ENCODE results near the gene RANBP17. TPM values are rescaled to one million over a fixed set of nuclear protein-coding genes. Genes with fewer than 3 reads are reported as not detected.

Gene RANBP17
- total RNA-seq, 4 donors from 2014 or later, result 0.61 to 9.3 (median 1.9) TPM

GRCh38 chr5:171236651-171237050 lies 374.8 kb downstream of the RANBP17 start:
- no peak for DNase-seq
- TF ChIP-seq CTCF (IDR thresholded peaks at IDR 0.05), result no peak
- no peak for TF ChIP-seq POLR2A (IDR thresholded peaks at IDR 0.05)
- WGBS, 2 donors, result 71 to 75% methylated on average over 1 of the region's 1 CpG
- no peak overlapping the region for H3K27ac ChIP-seq
- H3K27me3 ChIP-seq, result no peaks in the 10 kb centered on the region
- no peak overlapping the region for H3K4me3 ChIP-seq
- no peaks in the 10 kb centered on the region for H3K4me1 ChIP-seq
- no peaks in the 10 kb centered on the region for H3K36me3 ChIP-seq
- intact Hi-C loops (cut with DNase I), result no loop called here
- H3K9me3 ChIP-seq, result no peaks in the 10 kb centered on the region

GRCh38 chr5:171242521-171242920 lies 380.7 kb downstream of the RANBP17 start:
- Histone ChIP-seq H3K27me3 (no peaks in the 10 kb centered on the region), H3K27ac (no peak overlapping the region), H3K9me3 (no peaks in the 10 kb centered on the region), H3K4me1 (no peaks in the 10 kb centered on the region), H3K4me3 (no peak overlapping the region), H3K36me3 (no peaks in the 10 kb centered on the region)
- intact Hi-C loops (cut with DNase I), result no loop called here
- TF ChIP-seq CTCF (IDR thresholded peaks at IDR 0.05), result no peak
- TF ChIP-seq POLR2A (IDR thresholded peaks at IDR 0.05), result no peak
- WGBS, 2 donors, result 61 to 89% methylated on average over 1 of the region's 1 CpG
- DNase-seq, result no peak

- WGBS, 2 donors, result 86 to 90% methylated on average over 2 of the region's 2 CpGs
- no peak for TF ChIP-seq POLR2A (IDR thresholded peaks at IDR 0.05)
- no peak for TF ChIP-seq CTCF (IDR thresholded peaks at IDR 0.05)
- Histone ChIP-seq H3K4me3 (no peak overlapping the region), H3K36me3 (no peaks in the 10 kb centered on the region), H3K27me3 (no peaks in the 10 kb centered on the region), H3K27ac (no peak overlapping the region), H3K9me3 (peaks cover 0 to 19% (median 0%) of the 10 kb centered on the region in 3 donors), H3K4me1 (no peaks in the 10 kb centered on the region)
- DNase-seq, result no peak
- intact Hi-C loops (cut with DNase I), result no loop called here
Measured at GRCh38 chr5:171246231-171246630, 384.4 kb downstream of the RANBP17 start.

GRCh38 chr5:171249460-171249859 lies 387.6 kb downstream of the RANBP17 start:
- TF ChIP-seq POLR2A (IDR thresholded peaks at IDR 0.05) (no peak), CTCF (IDR thresholded peaks at IDR 0.05) (no peak)
- Histone ChIP-seq H3K27me3 (no peaks in the 10 kb centered on the region), H3K36me3 (no peaks in the 10 kb centered on the region), H3K9me3 (peaks cover 0 to 19% (median 0%) of the 10 kb centered on the region in 3 donors), H3K4me3 (no peak overlapping the region), H3K4me1 (no peaks in the 10 kb centered on the region), H3K27ac (no peak overlapping the region)
- intact Hi-C loops (cut with DNase I), result no loop called here
- no peak for DNase-seq

GRCh38 chr5:171250738-171251137 lies 388.9 kb downstream of the RANBP17 start:
- no peak overlapping the region for H3K4me3 ChIP-seq
- no peaks in the 10 kb centered on the region for H3K27me3 ChIP-seq
- no peaks in the 10 kb centered on the region for H3K4me1 ChIP-seq
- TF ChIP-seq CTCF (IDR thresholded peaks at IDR 0.05), result no peak
- TF ChIP-seq POLR2A (IDR thresholded peaks at IDR 0.05), result no peak
- H3K27ac ChIP-seq, result no peak overlapping the region
- no peaks in the 10 kb centered on the region for H3K36me3 ChIP-seq
- H3K9me3 ChIP-seq, result peaks cover 0 to 19% (median 0%) of the 10 kb centered on the region in 3 donors
- intact Hi-C loops (cut with DNase I), result no loop called here
- WGBS, 2 donors, result 90 to 100% methylated on average over 1 of the region's 1 CpG
- DNase-seq, result no peak
